GM12878 (cell line): ENCODE results near the gene PABPN1. TPM values are rescaled to one million over a fixed set of nuclear protein-coding genes. Genes with fewer than 3 reads are reported as not detected.

Experiments used
- CHD2 ChIP-seq: IDR thresholded peaks from 2 replicates; pipeline ENCODE4 v1.6.1; 2011; ENCODE audit warnings: low read depth, low read length, improper control_type of control experiment, borderline replicate concordance
- E2F4 ChIP-seq: IDR thresholded peaks from 2 replicates; pipeline ENCODE4 v1.6.1; 2012; ENCODE audit warnings: low read depth, low read length, improper control_type of control experiment
- NBN ChIP-seq: fragments of 450-650 bp; IDR thresholded peaks from 2 replicates; pipeline ENCODE4 v1.6.1; 2016
- RAD21 ChIP-seq: IDR thresholded peaks from 2 replicates; pipeline ENCODE4 v1.6.1; 2011; ENCODE audit warnings: mild to moderate bottlenecking, low read depth, low read length, moderate library complexity; ENCODE audit not compliant: insufficient read depth
- RCOR1 ChIP-seq: conservative IDR thresholded peaks from 2 replicates; pipeline ENCODE4 v1.6.1; 2012; ENCODE audit warnings: low read depth, low read length, improper control_type of control experiment
- SMC3 ChIP-seq: IDR thresholded peaks from 2 replicates; pipeline ENCODE4 v1.6.1; 2011; ENCODE audit warnings: low read length, improper control_type of control experiment, borderline replicate concordance
- ZZZ3 ChIP-seq: IDR thresholded peaks from 2 replicates; pipeline ENCODE4 v1.6.1; 2011; ENCODE audit warnings: low read depth; ENCODE audit not compliant: control insufficient read depth, insufficient read length
- polyA plus RNA-seq, 11 experiments: library from polyadenylated mRNA; depleted of rRNA in 4 of 11; unstranded in 6 of 11; stranded (reverse) in 5 of 11; fragments of >200 nt; fragmentation: Nextera tagmentation in 4 of 11; fragmentation: Illumina TruSeq in 1 of 11; extraction: Ambion mirVana in 4 of 11; extraction: Trizol in 1 of 11; gene quantifications; 1 replicate in 1 of 11; 2 replicates in 10 of 11; pipeline versions ENCODE4 v1.2.1 to v1.2.3, GENCODE V29; 2011 to 2016; ENCODE audit warnings: inconsistent platforms in 2 of 11, missing spikeins in 2 of 11, low read depth in 1 of 11
- total RNA-seq, 4 experiments: library from RNA; depleted of rRNA in 3 of 4; stranded (reverse); fragments of >200 nt in 3 of 4; fragmentation: Illumina TruSeq in 1 of 4; extraction: Trizol in 1 of 4; gene quantifications; 2 replicates each; pipeline versions ENCODE4 v1.2.1 to v1.2.3, GENCODE V29; 2013 to 2021
- TF ChIP-seq, protein P1 (sequence below), 3 experiments: IDR thresholded peaks in 2 of 3; conservative IDR thresholded peaks in 1 of 3; 2 replicates each; pipeline ENCODE4 v1.5.1; 2011; ENCODE audit warnings: low read depth in 3 of 3, low read length in 3 of 3, mild to moderate bottlenecking in 3 of 3, control low read depth in 2 of 3, moderate library complexity in 2 of 3, inconsistent platforms in 1 of 3, mixed read lengths in 1 of 3; ENCODE audit not compliant: control insufficient read depth in 2 of 3, insufficient read depth in 1 of 3; ENCODE audit errors: extremely low read depth in 1 of 3

PABPN1 gene
- total and polyA plus RNA-seq, 10 of the 15 experiments (the other 5 are each of a cell fraction or from before 2014, with no cell fraction given): 31.3 to 248 (median 103) TPM

DNA sequence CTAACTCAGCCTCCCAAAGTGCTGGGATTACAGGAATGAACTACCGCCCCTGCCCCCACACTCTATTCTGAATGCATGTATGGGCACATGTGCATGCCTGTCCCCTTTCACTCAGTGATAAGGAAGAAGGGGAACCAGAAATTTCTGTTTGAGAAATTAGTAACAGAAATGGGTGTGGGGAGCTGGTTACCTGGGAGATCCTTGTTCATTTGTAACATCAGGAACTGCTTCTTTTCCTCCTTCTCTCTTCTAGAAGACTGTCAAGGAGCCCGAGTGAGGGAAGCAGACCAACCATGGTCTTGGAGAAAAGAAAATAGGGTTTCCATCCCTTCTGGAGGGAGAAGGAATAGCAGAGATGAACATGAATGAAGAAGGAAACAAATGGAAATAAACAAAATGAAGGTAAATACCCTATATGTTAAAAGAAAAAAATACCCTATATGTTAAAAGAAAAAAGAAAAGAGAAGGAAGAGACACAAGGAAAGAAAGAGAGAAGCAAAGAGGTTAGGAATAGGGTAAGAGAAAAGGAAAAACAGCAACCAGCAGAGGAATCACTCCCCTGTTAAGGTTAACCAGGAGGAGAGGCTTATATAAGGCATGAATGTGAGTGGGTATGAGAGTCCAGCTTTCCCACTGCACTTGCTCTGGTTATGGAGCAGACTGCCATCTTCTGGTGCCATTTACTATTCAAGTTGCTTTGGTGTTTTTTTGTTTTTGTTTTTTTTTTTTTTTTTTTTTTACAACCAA, 21.9 kb upstream of the PABPN1 start (continued):
- TF ChIP-seq, protein P1, sequence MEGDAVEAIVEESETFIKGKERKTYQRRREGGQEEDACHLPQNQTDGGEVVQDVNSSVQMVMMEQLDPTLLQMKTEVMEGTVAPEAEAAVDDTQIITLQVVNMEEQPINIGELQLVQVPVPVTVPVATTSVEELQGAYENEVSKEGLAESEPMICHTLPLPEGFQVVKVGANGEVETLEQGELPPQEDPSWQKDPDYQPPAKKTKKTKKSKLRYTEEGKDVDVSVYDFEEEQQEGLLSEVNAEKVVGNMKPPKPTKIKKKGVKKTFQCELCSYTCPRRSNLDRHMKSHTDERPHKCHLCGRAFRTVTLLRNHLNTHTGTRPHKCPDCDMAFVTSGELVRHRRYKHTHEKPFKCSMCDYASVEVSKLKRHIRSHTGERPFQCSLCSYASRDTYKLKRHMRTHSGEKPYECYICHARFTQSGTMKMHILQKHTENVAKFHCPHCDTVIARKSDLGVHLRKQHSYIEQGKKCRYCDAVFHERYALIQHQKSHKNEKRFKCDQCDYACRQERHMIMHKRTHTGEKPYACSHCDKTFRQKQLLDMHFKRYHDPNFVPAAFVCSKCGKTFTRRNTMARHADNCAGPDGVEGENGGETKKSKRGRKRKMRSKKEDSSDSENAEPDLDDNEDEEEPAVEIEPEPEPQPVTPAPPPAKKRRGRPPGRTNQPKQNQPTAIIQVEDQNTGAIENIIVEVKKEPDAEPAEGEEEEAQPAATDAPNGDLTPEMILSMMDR (IDR thresholded peaks at IDR 0.05 in 2 of 3, conservative IDR thresholded peaks at IDR 0.05 in 1 of 3; ENCODE audit: control insufficient read depth in 2 of 3, extremely low read depth in 1 of 3, insufficient read depth in 1 of 3, low read depth in 3 of 3, low read length in 3 of 3): peak in 2 of 3 experiments; percentile 30 to 47; a peak in 3 of 6 replicates
- TF ChIP-seq RCOR1: no peak
- peak; percentile 43; the same call in 1 of the 2 replicates for TF ChIP-seq SMC3
- no peak for TF ChIP-seq ZZZ3
- peak; percentile 53 for TF ChIP-seq RAD21
- no peak for TF ChIP-seq E2F4
- TF ChIP-seq NBN: 0 out of 2 replicates have a peak, but pooled peaks have one; percentile 18
- no peak for TF ChIP-seq CHD2
